Activated CD8-positive, alpha-beta memory T cell treated with anti-CD3 and anti-CD28 coated beads for 4 hours (primary cell): ENCODE data around the gene UNC5C.

Experiments used
- DNase-seq, 2 donors: peaks; one replicate each; pipeline ENCODE4 v3.0.0-alpha.2; 2020; ENCODE audit warnings: low read depth in 2 of 2

UNC5C gene

DNA sequence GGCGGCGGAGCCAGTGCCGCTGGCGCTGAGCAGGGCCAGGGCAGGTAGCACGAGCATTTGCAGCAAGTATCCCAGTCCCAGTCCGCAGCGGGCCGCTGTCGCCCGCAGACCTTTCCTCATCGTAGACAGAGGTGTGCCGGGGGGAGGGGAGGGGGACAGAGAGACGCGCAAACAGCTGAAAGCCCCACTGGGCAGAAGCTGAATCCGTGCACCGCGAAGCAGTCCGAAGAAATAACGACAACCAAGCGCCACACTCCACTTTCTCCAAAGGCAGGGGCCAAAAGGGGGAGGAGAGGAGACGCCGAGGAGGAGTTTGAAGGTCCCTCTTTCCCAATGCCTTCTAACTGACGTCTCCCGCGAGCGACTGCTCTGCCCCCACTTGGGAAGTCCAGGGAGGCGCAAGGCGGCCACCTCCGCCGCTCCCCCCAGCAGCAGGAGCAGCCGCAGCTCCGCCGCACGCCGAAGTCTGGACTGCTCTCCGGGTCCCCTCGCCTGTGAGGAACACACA is at the start of gene UNC5C:
TSS of gene UNC5C (minus strand) at position 236 of the 508 bp plus-strand sequence.
- no peak for DNase-seq

DNA sequence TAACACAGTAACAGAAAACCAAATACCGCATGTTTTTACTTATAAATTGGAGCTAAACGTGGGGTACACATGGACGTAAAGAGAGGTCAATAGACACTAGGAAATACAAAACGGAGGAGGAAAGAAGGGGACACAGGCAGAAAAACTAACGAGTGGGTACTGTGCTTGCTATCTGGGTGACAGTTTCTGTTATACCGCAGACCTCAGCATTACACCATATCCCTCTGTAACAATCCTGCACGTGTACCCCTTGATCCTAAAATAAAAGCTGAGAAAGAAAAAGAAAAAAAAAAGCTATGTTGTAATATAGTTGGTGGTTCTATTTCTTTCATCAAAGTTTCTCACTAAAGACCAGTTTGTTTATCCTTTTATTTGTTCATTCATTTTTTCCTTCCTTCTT is 47.9 kb upstream of the UNC5C start:
- no peak for DNase-seq

DNA sequence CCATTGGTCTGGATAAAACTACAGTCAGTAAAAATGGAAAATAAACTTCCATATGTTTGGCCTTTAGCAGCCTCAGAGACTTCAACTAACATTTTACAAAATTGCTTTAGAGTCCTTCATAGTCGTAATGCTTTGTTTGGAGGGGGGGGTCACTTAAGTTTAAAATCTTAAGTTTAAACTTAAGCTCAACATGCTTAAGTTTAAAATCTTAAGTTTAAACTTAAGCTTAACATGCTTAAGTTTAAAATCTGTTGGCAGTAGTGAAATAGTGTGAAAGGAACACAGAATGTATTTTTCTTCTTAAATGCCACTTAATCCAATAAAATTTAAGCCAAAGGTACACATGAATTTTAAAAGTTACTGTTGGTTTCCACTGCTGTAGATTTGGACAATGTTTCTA is 45.9 kb upstream of the UNC5C start:
- no peak for DNase-seq

DNA sequence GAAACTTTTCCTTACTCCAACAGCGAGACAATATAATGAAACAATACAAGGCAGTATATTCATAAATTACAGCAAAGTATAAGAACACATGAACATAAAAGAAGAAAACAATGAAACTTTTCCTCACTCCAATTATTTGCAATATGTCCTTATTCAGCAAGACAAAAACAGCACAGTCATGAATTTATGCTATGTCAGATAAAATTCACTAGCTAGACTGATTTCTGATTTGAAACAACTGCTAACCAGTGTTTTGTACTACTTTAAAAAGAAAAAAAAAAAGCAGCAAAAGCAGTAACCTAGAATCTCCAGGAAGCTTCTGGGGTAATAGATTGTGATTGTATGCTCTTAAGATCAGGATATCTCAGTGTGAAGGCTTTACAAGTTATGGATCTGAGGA is 45.2 kb upstream of the UNC5C start:
- DNase-seq: no peak

DNA sequence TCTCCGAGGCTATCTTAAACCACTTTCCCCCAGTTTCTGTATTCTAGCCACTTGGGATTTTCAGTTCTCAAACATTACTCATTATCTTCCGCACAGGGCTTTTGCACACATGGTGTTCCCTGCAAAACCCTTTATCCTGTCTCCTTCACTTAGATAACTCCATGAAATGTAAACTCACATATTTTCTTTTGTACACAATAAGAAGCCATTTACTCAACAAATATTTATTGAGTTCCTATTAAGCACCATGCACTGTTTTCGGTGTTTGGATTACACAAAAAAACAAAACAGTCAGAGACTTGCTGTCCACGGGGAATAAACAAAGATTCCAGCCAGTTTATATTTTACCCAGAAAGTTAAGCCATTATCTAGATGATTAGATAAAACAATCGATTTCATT is 42.5 kb upstream of the UNC5C start:
- no peak for DNase-seq

DNA sequence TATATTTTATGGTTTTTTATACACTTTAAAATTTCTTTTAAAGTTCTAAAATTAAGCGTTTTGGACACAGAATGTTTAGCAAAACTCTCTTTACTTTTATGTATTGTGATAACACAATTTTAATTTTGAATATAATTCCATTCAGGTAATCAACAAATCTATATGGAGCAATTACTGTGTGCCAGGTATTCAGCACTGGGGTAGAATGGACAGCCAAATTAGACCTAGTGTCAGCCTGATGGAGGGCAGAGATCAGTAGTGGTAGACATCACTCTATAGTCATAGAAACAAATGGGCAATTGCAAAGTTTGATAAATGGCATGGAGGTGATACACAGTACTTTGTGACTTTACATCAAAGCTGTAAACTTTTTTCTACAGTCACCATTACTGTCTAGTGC is 41.8 kb upstream of the UNC5C start:
- DNase-seq: no peak

DNA sequence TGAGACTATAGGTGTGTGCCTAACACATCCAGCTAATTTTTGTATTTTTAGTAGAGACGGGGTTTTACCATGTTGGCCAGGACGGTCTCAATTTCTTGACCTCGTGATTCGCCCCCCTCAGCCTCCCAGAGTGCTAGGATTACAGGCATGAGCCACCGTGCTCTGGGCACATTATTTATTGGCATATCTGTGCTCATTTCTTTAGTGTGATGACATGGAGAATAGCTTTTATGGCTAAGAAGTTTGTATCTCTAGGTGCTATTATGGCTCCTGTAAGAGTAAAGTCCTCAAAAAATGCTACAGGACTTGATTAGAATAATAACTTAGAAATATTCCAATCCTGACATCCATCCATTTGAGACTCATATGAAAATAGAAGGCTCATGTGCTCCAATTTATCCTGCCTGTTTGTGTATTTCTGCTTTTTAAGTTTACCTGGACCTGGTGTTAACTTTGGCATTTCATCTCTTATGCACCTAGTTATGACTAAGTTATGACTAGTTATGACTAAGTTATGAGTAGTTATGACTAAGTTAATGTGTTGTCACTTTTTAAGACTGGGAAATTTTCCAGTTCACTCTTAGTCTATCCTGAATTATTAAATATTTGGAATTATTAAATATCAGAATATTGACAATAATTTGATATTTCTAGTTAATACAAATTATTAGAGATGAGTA is 36.4 kb upstream of the UNC5C start:
- no peak for DNase-seq

DNA sequence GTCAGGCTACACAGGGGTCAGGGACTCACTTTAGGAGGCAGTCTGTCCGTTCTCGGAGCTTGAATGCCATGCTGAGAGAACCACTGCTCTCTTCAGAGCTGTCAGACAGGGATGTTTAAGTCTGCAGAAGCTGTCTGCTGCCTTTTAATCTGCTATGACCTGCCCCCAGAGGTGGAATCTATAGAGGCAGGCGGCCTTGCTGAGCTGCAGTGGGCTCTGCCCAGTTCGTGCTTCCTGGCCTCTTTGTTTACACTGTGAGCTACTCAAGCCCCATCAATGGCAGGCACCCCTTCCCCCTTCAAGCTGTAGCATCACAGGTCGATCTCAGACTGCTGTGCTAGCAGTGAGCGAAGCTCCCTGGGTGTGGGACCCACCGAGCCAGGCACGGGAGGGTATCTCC is 31.5 kb upstream of the UNC5C start:
- no peak for DNase-seq

DNA sequence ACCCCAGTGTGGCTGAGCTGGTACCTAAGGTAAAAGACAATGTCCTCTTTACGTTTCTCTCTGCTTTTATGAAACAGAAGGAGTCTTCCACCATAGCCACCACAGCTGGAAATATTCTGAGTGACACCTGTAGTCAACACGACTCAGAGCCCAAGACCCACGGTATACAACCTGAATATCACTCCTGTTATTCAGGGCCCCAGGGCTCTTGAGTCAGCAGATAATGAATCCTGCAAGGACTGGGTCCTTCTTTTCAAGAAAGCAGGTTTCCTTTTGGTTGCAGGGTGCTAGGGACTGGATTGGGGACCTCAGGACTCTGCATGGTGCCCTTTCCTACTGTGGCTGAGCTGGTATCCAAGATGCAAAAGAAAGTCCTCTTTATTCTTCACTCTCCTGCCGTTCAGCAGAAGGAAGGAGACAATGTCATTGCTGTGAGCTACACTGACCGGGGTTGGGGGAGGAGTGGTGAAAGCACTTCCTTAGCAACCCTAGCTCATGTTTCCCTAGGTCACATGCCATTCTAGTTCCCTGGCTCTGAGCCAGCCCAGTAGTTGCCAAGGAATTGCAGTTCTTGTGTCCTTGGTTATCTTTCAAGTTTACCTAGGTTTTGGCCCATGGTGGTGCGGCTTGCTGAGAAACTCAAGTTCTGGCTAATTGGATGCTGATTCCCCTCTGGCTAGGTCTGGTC is 23.7 kb upstream of the UNC5C start:
- no peak for DNase-seq

DNA sequence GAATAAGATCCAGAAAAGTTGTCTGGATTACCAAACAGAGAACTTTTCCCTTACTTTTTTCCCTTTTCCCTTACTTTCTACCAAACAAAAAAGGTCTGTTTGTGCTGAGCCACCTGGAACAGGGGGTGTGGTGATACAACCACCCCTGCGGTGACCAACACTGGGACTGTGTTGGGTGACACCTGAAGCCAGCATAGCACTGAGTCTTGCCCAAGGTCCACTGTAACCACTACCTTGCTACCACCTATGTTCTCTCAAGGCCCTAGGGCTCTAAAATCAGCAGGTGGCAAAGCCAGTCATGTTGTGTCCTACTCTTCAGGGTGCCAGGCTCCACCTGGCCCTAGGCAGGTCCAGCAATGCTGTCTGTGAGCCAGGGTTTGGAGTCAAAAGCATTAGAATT is 22.8 kb upstream of the UNC5C start:
- no peak for DNase-seq

DNA sequence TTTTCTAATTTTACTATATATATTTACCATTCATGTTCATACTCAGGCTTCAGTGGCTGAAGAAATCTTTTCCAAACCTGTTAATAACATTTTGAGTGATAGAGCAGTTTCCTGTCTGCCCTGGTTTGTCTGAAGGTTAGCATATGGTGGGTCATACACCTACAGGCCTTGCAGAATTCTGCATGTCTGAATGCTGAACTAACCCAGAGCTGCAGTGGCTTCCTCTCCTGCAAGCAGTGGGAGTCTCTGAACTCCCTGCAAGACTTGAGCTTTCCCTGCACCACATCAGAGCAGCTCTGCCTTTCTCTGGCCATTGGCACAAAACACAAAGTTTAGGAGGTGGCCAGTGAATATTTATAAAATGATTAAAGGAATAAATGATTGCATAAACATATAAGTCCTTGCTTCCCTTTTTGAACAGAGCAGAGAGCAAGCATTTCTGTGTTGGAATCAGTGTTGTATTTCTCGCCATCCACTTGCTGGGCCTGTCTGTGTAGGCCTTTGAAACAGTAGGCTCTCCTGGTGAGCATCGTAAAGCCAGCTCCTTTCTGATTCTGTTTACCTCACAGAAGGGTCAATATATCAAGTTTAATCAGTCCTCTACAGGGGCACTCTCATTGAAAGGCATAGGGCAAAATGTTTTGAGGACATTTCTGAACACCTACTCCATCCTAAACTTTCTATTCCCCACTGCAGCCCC is 15.0 kb upstream of the UNC5C start:
- no peak for DNase-seq

DNA sequence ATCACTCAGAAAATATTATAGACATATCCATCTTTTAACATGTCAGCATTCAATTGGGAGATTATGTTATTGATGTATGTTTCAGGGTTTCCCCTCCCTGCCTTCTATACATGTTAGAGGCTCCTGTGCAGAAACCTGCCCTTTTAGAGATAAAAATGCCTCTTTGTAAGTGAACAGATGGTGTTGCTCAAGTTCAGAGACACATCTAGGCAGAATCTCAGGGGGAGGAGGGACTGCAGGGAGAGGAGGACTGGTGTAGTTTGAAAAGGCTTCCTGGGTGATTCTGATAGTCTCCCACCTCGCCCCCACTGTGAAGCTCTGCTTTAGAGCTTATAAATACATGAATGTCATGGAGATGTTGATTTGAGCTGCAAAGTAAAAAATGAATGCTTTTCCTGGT is 12.0 kb upstream of the UNC5C start:
- DNase-seq: no peak

DNA sequence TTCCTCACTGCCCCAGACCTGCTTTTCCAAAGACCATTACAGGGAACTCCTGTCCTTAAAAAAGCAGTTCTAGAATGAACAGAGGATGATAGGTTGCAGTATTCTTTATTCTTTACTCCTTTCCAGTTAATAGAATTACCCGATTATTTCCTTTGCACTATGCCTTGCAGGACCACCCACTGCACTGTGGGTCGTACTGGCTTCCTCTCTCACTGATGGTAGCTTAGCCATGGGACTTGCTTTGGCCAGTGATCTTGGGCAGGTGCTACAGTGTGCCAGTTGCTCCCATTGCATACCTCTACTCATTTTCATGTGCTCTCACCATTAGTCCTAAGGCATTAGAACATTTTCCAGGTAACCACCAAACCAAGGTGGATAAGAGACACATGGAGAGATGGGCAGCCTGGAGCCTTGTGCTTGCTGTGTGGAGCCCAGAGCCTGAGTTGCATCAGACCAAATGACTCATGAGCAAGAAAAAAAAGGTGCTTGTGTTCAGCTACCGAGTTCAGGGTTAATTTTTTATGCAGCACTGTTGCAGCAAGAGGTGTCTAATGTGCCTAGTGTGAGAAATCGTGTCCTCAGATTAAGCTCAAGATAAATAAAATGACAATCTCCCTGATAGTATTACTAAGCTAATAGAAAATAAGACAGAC is 7.6 kb upstream of the UNC5C start:
- DNase-seq: no peak

DNA sequence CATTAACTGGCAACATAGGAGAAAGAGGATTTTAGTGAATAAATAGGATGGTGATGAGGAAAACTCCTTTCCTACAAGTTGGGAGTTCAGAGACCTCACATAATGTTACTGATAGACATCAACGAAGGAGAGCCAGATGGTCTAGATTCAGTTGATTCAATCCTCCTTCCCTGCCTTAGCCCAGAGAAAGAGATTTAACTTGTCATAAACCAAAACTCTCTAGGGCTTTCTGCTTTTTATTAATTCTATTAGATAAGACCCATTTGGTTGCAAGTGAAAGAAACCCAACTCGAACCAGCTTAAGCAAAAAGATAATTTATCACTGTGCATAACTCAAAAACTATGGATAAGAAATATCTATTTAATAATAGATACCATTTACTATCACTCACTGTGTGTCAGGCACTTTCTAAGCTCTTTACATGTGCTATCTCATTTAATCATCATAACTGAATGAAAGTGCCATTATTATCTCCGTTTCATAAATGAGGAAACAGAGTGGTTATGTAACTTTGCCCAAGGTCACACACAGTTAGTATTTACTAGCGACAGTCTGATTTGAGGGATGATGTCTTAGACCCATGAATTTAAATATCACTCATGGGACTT is 4.3 kb upstream of the UNC5C start:
- DNase-seq: no peak

DNA sequence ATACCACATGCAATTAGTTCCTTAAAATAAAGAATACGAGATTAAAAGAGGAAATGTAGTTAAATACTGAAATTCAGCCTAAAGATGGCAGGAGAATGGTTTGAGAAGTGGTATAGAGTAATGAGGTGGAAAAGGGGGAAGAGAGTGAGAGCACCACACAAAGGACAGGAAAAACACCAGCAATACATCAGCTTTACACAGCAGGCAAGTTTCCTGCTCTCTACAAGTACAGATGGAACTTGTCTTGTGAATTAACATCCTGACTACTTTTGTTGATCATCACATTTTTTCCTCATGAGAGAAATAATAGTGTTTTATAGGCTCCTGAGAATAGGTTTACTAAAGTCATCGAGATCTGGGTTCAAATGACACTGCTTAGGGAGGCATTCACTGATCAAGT is 2.9 kb upstream of the UNC5C start:
- DNase-seq: no peak

DNA sequence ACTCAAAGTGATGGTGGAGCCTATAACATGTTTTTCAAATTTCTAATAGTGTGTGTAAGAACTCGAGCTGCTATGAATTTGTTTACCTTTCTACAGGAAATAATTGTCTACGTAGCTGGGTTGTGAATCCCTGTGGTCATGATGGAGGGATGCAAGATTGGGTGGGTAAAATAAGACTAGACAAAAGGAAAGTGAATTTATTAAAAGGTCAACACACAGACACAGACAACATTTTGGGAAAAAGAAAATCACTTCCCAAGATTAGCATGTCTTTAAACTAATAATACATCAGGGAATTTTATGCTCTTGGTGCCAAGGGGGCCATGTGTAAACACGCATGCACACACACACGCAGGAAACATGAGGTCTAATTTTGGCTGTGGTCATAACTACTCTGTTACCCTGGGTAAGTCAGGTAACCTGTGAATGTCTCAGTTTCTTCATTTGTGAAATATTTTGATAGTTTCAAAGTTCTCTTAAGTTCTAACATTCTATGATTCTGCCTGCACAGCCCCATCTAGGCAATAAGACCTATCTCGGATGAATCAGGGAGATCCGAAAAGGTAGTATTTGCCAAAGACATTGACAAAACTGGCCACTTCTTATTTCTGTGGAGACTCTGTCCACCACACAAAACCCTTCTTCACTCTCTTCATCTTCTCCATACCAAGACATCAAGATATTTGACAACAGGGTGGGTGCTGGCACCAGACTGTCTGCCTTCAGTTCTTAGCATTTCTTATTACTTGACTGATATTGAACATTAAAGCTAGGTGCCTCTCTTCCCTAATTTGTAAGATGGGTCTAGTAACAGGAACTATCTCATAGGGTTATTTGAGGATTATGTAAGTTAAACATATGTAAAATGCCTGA is 1.6 kb upstream of the UNC5C start:
- DNase-seq: no peak

DNA sequence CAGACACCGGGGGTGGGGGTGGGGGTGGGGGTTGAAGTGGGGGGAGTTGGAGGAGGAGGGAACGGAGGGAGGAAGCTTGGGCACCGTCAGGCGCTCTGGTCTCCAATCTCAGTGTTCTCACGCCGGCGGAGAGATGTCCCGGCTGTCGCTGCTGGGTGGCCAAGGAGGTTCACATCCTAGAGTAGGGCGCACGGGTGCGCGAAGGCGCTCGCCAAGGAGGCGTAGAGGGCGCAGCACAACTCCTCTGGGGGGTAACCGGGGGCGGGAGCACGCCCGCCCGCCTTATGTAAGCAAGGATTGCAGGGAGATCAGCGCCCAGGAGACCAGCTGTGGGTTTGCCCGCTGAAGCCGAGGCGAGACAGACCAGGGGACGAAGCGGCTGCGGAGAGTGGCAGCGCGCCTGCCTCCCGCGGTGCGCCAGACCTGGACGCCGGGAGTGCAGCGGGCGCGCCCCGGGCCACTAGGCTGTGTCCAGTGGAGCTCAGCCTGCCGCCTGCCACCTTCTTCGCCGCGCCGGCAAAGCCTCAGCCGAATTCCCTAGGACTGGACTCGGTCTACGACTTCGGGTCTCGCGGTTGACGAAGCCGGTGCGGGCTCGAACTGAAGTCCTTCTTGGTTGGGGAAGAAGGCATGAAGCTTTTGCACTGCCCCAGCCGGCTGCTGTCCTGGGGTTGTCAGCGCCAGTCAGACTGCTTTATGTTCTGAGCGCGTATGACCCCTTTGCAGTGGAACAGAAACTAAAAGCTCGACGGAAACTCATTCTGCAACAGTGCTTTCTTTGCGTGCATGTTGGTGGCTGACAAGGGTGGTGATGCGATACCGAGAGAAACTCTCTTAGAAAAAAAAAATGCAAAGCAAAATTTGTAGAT is 707 bp upstream of the UNC5C start:
- DNase-seq: no peak

DNA sequence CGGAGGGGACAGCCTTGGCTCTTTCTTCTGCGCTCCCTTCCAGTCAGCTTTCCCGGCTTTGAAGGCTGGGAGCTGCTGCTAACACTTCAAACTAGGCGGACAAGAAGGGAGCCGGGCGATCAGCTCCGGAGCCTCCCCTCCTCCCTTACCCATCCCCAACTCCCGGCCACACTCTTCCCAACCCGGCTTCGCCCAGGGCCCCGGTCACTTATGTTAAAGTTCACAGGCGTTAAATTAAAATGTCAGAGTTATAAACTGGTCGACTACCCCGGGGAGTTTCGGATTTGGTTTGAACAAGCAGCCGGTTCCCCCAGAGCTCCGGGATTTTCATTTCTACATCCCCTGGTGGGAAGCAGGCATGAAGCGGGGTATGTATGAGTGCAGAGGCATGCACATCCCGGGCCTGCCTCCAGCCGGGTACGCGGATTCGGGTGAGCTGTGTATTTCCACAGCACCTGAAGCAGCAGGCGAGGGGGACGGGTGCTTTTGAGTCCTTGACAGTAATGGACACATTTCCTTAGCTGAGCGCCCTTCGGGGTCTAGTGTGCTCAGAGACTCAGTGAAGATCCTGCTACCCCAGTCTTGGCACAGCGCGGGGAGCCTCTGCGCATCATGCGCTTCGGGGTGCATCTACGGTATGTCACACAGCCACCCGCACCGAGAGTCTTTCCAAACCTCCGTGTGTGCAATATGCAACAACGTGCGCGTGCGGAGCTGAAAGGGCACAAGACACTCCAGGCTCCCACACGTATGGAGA is 880 bp downstream of the UNC5C start:
- no peak for DNase-seq
